IMR-90 (cell line): ENCODE measurements around the gene ZNF701. TPM values are rescaled to one million over a fixed set of nuclear protein-coding genes. Genes with fewer than 3 reads are reported as not detected.

Source experiments
- ATAC-seq: fragments of 200-7000 bp; cut with Tn5 transposase; 2 replicates; pipeline ENCODE4 v1.9.1; 2020; ENCODE audit warnings: low read depth, mild to moderate bottlenecking, moderate library complexity
- BruUV-seq: library from RNA; stranded (reverse); fragments of 400-500 nt; replicated peaks from 2 replicates; lab custom pipeline; 2021; lab: Mats Ljungman, UMichigan
- CTCF ChIA-PET: fragments of 300-600 bp; formaldehyde crosslinking; extraction: SDS; loops from one replicate; lab custom pipeline; 2021; ENCODE audit warnings: antibody characterized with exemption; lab: Yijun Ruan, JAX
- POLR2A ChIA-PET: fragments of 300-600 bp; sonication (Branson Sonifier 250); formaldehyde crosslinking; loops from one replicate; lab custom pipeline; 2022; ENCODE audit warnings: antibody characterized with exemption; ENCODE audit not compliant: unreplicated experiment; lab: Charles Lee
- DNase-seq: peaks from one replicate; pipeline ENCODE4 v3.0.0; 2013
- H2AFZ ChIP-seq: replicated peaks from 2 replicates; pipeline ENCODE3; 2013; ENCODE audit warnings: low read length, mild to moderate bottlenecking; ENCODE audit not compliant: poor library complexity
- H2AK5ac ChIP-seq: 2 replicates; pipeline ENCODE4 v1.6.1; 2013; ENCODE audit warnings: low read depth, low read length, inconsistent platforms
- H2AK9ac ChIP-seq: replicated peaks from 2 replicates; pipeline ENCODE3; 2013; ENCODE audit warnings: mild to moderate bottlenecking, low read depth, low read length, moderate library complexity; ENCODE audit not compliant: poor library complexity
- H2BK120ac ChIP-seq: 2 replicates; pipeline ENCODE4 v1.6.1; 2013; ENCODE audit warnings: low read depth, low read length, inconsistent platforms
- H2BK15ac ChIP-seq: 3 replicates; pipeline ENCODE4 v1.6.1; 2013; ENCODE audit warnings: low read depth, low read length, inconsistent platforms
- H2BK20ac ChIP-seq: 2 replicates; pipeline ENCODE4 v1.6.1; 2013; ENCODE audit warnings: low read depth, mild to moderate bottlenecking, inconsistent platforms, low read length, moderate library complexity
- H2BK5ac ChIP-seq: 2 replicates; pipeline ENCODE4 v1.6.1; 2013; ENCODE audit warnings: mild to moderate bottlenecking, low read depth, low read length, inconsistent platforms; ENCODE audit not compliant: poor library complexity, severe bottlenecking
- H3K14ac ChIP-seq: replicated peaks from 2 replicates; pipeline ENCODE4 v1.6.1; 2013; ENCODE audit warnings: low read depth, low read length, inconsistent platforms
- H3K18ac ChIP-seq: 2 replicates; pipeline ENCODE4 v1.6.1; 2013; ENCODE audit warnings: low read depth, low read length, control low read depth
- H3K23ac ChIP-seq: 2 replicates; pipeline ENCODE4 v1.6.1; 2013; ENCODE audit warnings: low read depth, low read length, inconsistent platforms
- H3K27ac ChIP-seq: 2 replicates; pipeline ENCODE4 v1.5.1; 2013; ENCODE audit warnings: mild to moderate bottlenecking, control low read depth, low read length; ENCODE audit not compliant: insufficient read depth
- H3K27me3 ChIP-seq: 2 replicates; pipeline ENCODE4 v1.6.1; 2013; ENCODE audit warnings: low read length; ENCODE audit not compliant: control insufficient read depth, insufficient read depth
- H3K36me3 ChIP-seq: 2 replicates; pipeline ENCODE4 v1.6.1; 2013; ENCODE audit warnings: low read length, mixed read lengths; ENCODE audit not compliant: control insufficient read depth, insufficient read depth
- H3K4ac ChIP-seq: 2 replicates; pipeline ENCODE4 v1.6.1; 2013; ENCODE audit warnings: low read depth, low read length, inconsistent platforms
- H3K4me1 ChIP-seq: 2 replicates; pipeline ENCODE4 v1.6.1; 2013; ENCODE audit warnings: low read length, mixed read lengths; ENCODE audit not compliant: control insufficient read depth, insufficient read depth
- H3K4me2 ChIP-seq: 2 replicates; pipeline ENCODE4 v1.6.1; 2013; ENCODE audit warnings: low read depth, mild to moderate bottlenecking, control low read depth, low read length, moderate library complexity
- H3K4me3 ChIP-seq: 2 replicates; pipeline ENCODE4 v1.5.1; 2013; ENCODE audit warnings: low read depth, mild to moderate bottlenecking, control low read depth, low read length, moderate library complexity; ENCODE audit not compliant: insufficient read depth
- H3K56ac ChIP-seq: 2 replicates; pipeline ENCODE4 v1.6.1; 2013; ENCODE audit warnings: low read length, inconsistent platforms; ENCODE audit not compliant: insufficient read depth; ENCODE audit errors: extremely low read depth
- H3K79me1 ChIP-seq, 2 experiments: 2 replicates each; pipeline ENCODE4 v1.6.1; 2013; ENCODE audit warnings: low read length in 2 of 2, inconsistent platforms in 1 of 2, low read depth in 1 of 2
- H3K9ac ChIP-seq: 2 replicates; pipeline ENCODE4 v1.6.1; 2013; ENCODE audit warnings: low read depth, low read length, control low read depth
- H3K9me1 ChIP-seq: 2 replicates; pipeline ENCODE4 v1.6.1; 2013; ENCODE audit warnings: low read length, inconsistent platforms; ENCODE audit not compliant: insufficient read depth
- H3K9me3 ChIP-seq: 2 replicates; pipeline ENCODE4 v1.6.1; 2013; ENCODE audit warnings: low read length; ENCODE audit not compliant: control insufficient read depth, insufficient read depth
- H4K20me1 ChIP-seq: 2 replicates; pipeline ENCODE4 v1.6.1; 2013; ENCODE audit warnings: low read length, inconsistent platforms; ENCODE audit not compliant: insufficient read depth
- H4K5ac ChIP-seq: 2 replicates; pipeline ENCODE4 v1.6.1; 2013; ENCODE audit warnings: mild to moderate bottlenecking, low read depth, low read length, control low read depth
- H4K8ac ChIP-seq, 2 experiments: 2 replicates each; pipeline ENCODE4 v1.6.1; 2013; ENCODE audit warnings: low read depth in 2 of 2, low read length in 2 of 2, control low read depth in 1 of 2, inconsistent platforms in 1 of 2
- H4K91ac ChIP-seq: 2 replicates; pipeline ENCODE4 v1.6.1; 2013; ENCODE audit warnings: low read depth, low read length, inconsistent platforms; ENCODE audit not compliant: insufficient read depth
- BHLHE40 ChIP-seq: fragments of 150-350 bp; IDR thresholded peaks from 2 replicates; pipeline ENCODE4 v1.6.1; 2016; ENCODE audit warnings: mild to moderate bottlenecking, low read depth, low read length
- CEBPB ChIP-seq: IDR thresholded peaks from 2 replicates; pipeline ENCODE4 v1.6.1; 2012; ENCODE audit warnings: low read depth, low read length, improper control_type of control experiment
- CHD1 ChIP-seq: IDR thresholded peaks from 2 replicates; pipeline ENCODE4 v1.6.1; 2012; ENCODE audit warnings: low read depth, low read length, improper control_type of control experiment
- FOS ChIP-seq: fragments of 150-350 bp; IDR thresholded peaks from 2 replicates; pipeline ENCODE4 v1.6.1; 2016; ENCODE audit warnings: low read depth, low read length
- MAFK ChIP-seq: IDR thresholded peaks from 2 replicates; pipeline ENCODE4 v1.6.1; 2012; ENCODE audit warnings: low read depth, low read length, improper control_type of control experiment
- MAZ ChIP-seq: IDR thresholded peaks from 2 replicates; pipeline ENCODE4 v1.6.1; 2012; ENCODE audit warnings: low read depth, mild to moderate bottlenecking, low read length, improper control_type of control experiment, moderate library complexity, borderline replicate concordance
- MXI1 ChIP-seq: IDR thresholded peaks from 2 replicates; pipeline ENCODE4 v1.6.1; 2012; ENCODE audit warnings: low read depth, mild to moderate bottlenecking, low read length, moderate library complexity, borderline replicate concordance
- NFE2L2 ChIP-seq: fragments of 150-350 bp; IDR thresholded peaks from 2 replicates; pipeline ENCODE4 v1.6.1; 2016; ENCODE audit warnings: low read depth, mild to moderate bottlenecking, low read length
- POLR2A ChIP-seq: IDR thresholded peaks from 2 replicates; pipeline ENCODE4 v1.6.1; 2012; ENCODE audit warnings: mild to moderate bottlenecking, low read depth, low read length
- RAD21 ChIP-seq: IDR thresholded peaks from 2 replicates; pipeline ENCODE4 v1.6.1; 2012; ENCODE audit warnings: low read length, improper control_type of control experiment
- RCOR1 ChIP-seq: IDR thresholded peaks from 2 replicates; pipeline ENCODE4 v1.6.1; 2012; ENCODE audit warnings: mild to moderate bottlenecking, low read length, improper control_type of control experiment; ENCODE audit not compliant: insufficient replicate concordance
- RFX5 ChIP-seq: IDR thresholded peaks from 2 replicates; pipeline ENCODE4 v1.8.0; 2012; ENCODE audit warnings: low read depth, mild to moderate bottlenecking, low read length, moderate library complexity
- SMC3 ChIP-seq: fragments of 150-350 bp; IDR thresholded peaks from 2 replicates; pipeline ENCODE4 v1.6.1; 2016; ENCODE audit warnings: low read depth, mild to moderate bottlenecking, antibody characterized with exemption, low read length, moderate library complexity
- USF2 ChIP-seq: fragments of 150-350 bp; IDR thresholded peaks from 2 replicates; pipeline ENCODE4 v1.6.1; 2017; ENCODE audit warnings: mild to moderate bottlenecking, antibody characterized with exemption, low read length, low read depth
- WGBS, 2 experiments: methylation state at CpG; one replicate each; pipeline versions ENCODE4 v1.1.5 to v1.1.7; 2013; ENCODE audit warnings: missing lambda C conversion rate in 2 of 2; ENCODE audit not compliant: insufficient read length in 1 of 2; ENCODE audit errors: extremely low coverage in 2 of 2; 5-methylcytosine and 5-hydroxymethylcytosine counted together
- dilution Hi-C: fragments of 300-500 bp; cut with HindIII; formaldehyde crosslinking; loops from one replicate; pipeline ENCODE4 v1.14.3; 2018; ENCODE audit warnings: low sequenced_read_pairs; ENCODE audit not compliant: unreplicated experiment
- in situ Hi-C: fragments of 300-500 bp; cut with MboI; formaldehyde crosslinking; loops from 3 replicates; pipeline ENCODE4 v1.14.3; 2019; ENCODE audit warnings: low sequenced_read_pairs, inconsistent platforms, mixed read lengths
- intact Hi-C: fragments of 100-400 bp; cut with micrococcal nuclease; formaldehyde crosslinking; loops from 2 replicates; pipeline ENCODE4 v1.10.0; 2022
- polyA plus RNA-seq, 3 experiments: library from polyadenylated mRNA; depleted of rRNA; stranded (reverse); fragments of >200 nt; gene quantifications; 2 replicates each; pipeline ENCODE4 v1.2.3, GENCODE V29; 2012; ENCODE audit warnings: low replicate concordance in 1 of 3
- total RNA-seq: library from RNA; depleted of rRNA; stranded (reverse); fragments of >200 nt; gene quantifications from 2 replicates; pipeline ENCODE4 v1.2.3, GENCODE V29; 2012
- TF ChIP-seq, protein P1 (sequence below): fragments of 150-350 bp; IDR thresholded peaks from 2 replicates; pipeline ENCODE4 v1.6.1; 2016; ENCODE audit warnings: low read depth, mild to moderate bottlenecking, low read length, moderate library complexity, borderline replicate concordance
- TF ChIP-seq, protein P2 (sequence below): conservative IDR thresholded peaks from 2 replicates; pipeline ENCODE4 v1.5.1; 2012; ENCODE audit warnings: mild to moderate bottlenecking, low read depth, low read length, improper control_type of control experiment

Gene ZNF701
- total and polyA plus RNA-seq, 2 of the 4 experiments (the other 2 are of a cell fraction) = 3.8 to 12.2 TPM

- no peak overlapping the region for H2AFZ ChIP-seq
- H2BK15ac ChIP-seq = no peak overlapping the region
- no peak overlapping the region for H3K4me2 ChIP-seq
- no peak overlapping the region for H4K8ac ChIP-seq
- no peaks in the 10 kb centered on the region for H3K9me1 ChIP-seq
- H3K9ac ChIP-seq = no peak overlapping the region
- H3K4ac ChIP-seq = no peak overlapping the region
- H3K27ac ChIP-seq = no peak overlapping the region
- H3K9me3 ChIP-seq = peaks cover 29% of the 10 kb centered on the region
- H2BK5ac ChIP-seq = no peak overlapping the region
- peaks cover 11 to 13% of the 10 kb centered on the region in 2 experiments; a peak in 3 of 4 replicates for H3K79me1 ChIP-seq
- H2AK5ac ChIP-seq = peak overlapping the region; percentile 52; the same call in 1 of the 2 replicates
- no peak overlapping the region for H3K56ac ChIP-seq
- no TSS peak for BruUV-seq
- H3K36me3 ChIP-seq = peaks cover 17% of the 10 kb centered on the region
- CTCF ChIA-PET = interaction anchor here (0.6 kb wide), 1 partner anchor 11 kb away, joined by 3 read pairs; no protein-coding TSS in a partner anchor
- POLR2A ChIA-PET = no interaction called here
- H3K23ac ChIP-seq = no peak overlapping the region
- H2BK120ac ChIP-seq = no peak overlapping the region
- in situ Hi-C loops (no loop called here), intact Hi-C loops (no loop called here), dilution Hi-C loops (no loop called here)
- DNase-seq (no peak), ATAC-seq (no peak)
- no peak overlapping the region for H2BK20ac ChIP-seq
- H3K14ac ChIP-seq = no peak overlapping the region
- no peak overlapping the region for H3K18ac ChIP-seq
- TF ChIP-seq SMC3 (no peak), MAFK (no peak), MAZ (no peak), USF2 (no peak), NFE2L2 (no peak), CHD1 (no peak), CEBPB (no peak), BHLHE40 (no peak), RFX5 (no peak), FOS (no peak), RAD21 (no peak), MXI1 (no peak), RCOR1 (no peak), POLR2A (no peak)
- TF ChIP-seq, protein P1, sequence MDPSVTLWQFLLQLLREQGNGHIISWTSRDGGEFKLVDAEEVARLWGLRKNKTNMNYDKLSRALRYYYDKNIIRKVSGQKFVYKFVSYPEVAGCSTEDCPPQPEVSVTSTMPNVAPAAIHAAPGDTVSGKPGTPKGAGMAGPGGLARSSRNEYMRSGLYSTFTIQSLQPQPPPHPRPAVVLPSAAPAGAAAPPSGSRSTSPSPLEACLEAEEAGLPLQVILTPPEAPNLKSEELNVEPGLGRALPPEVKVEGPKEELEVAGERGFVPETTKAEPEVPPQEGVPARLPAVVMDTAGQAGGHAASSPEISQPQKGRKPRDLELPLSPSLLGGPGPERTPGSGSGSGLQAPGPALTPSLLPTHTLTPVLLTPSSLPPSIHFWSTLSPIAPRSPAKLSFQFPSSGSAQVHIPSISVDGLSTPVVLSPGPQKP = no peak
- TF ChIP-seq, protein P2, sequence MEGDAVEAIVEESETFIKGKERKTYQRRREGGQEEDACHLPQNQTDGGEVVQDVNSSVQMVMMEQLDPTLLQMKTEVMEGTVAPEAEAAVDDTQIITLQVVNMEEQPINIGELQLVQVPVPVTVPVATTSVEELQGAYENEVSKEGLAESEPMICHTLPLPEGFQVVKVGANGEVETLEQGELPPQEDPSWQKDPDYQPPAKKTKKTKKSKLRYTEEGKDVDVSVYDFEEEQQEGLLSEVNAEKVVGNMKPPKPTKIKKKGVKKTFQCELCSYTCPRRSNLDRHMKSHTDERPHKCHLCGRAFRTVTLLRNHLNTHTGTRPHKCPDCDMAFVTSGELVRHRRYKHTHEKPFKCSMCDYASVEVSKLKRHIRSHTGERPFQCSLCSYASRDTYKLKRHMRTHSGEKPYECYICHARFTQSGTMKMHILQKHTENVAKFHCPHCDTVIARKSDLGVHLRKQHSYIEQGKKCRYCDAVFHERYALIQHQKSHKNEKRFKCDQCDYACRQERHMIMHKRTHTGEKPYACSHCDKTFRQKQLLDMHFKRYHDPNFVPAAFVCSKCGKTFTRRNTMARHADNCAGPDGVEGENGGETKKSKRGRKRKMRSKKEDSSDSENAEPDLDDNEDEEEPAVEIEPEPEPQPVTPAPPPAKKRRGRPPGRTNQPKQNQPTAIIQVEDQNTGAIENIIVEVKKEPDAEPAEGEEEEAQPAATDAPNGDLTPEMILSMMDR = no peak
- no peak overlapping the region for H3K4me3 ChIP-seq
- no peak overlapping the region for H2AK9ac ChIP-seq
- H3K27me3 ChIP-seq = no peaks in the 10 kb centered on the region
- no peak overlapping the region for H4K91ac ChIP-seq
- H3K4me1 ChIP-seq = no peaks in the 10 kb centered on the region
- no CpG with 5 or more reads among the region's 6 CpGs for WGBS, 2 experiments
- no peaks in the 10 kb centered on the region for H4K20me1 ChIP-seq
- no peak overlapping the region for H4K5ac ChIP-seq
These were observed 4.0 kb upstream of the ZNF701 start for GRCh38 chr19:52566121-52566520.
